A549 (cell line): ENCODE results near the gene ADAM12.

Experiments
- BHLHE40 ChIP-seq: IDR thresholded peaks from 2 replicates; pipeline ENCODE4 v1.6.1; 2012; ENCODE audit warnings: low read depth, low read length, inconsistent platforms
- CHD2 ChIP-seq: fragments of 150-350 bp; IDR thresholded peaks from 2 replicates; pipeline ENCODE4 v1.6.1; 2014; ENCODE audit warnings: low read length; ENCODE audit not compliant: partially characterized antibody
- FOSL2 ChIP-seq, 2 experiments: fragments of 450-650 bp in 1 of 2; fragments of >200 bp in 1 of 2; sonication (Bioruptor Twin) in 1 of 2; formaldehyde crosslinking; IDR thresholded peaks; 2 replicates each; pipeline versions ENCODE4 v1.5.0 to v1.6.1; 2016 to 2020; ENCODE audit warnings: mild to moderate bottlenecking in 1 of 2, moderate library complexity in 1 of 2
- MAX ChIP-seq: IDR thresholded peaks from 2 replicates; pipeline ENCODE4 v1.6.1; 2012
- NFE2L2 ChIP-seq: fragments of 150-350 bp; conservative IDR thresholded peaks from 2 replicates; pipeline ENCODE4 v1.6.1; 2014; ENCODE audit warnings: low read length
- POLR2A ChIP-seq: IDR thresholded peaks from 2 replicates; pipeline ENCODE4 v1.6.1; 2012; ENCODE audit warnings: mild to moderate bottlenecking, low read length
- RNF2 ChIP-seq: fragments of 200-600 bp; sonication (generic); IDR thresholded peaks from 2 replicates; pipeline ENCODE4 v1.6.1; 2016; ENCODE audit warnings: low read depth, mild to moderate bottlenecking, antibody characterized with exemption, moderate library complexity, borderline replicate concordance
- SMC3 ChIP-seq: fragments of >200 bp; sonication (Bioruptor Twin); formaldehyde crosslinking; IDR thresholded peaks from 3 replicates; pipeline ENCODE4 v1.6.1; 2018; ENCODE audit warnings: inconsistent platforms
- TF ChIP-seq, protein P1 (sequence below): fragments of >200 bp; sonication (Bioruptor Twin); formaldehyde crosslinking; IDR thresholded peaks from 3 replicates; pipeline ENCODE4 v1.5.1; 2016
- TF ChIP-seq, protein P2 (sequence below): fragments of 200-600 bp; sonication (generic); IDR thresholded peaks from 2 replicates; pipeline ENCODE4 v1.6.1; 2016; ENCODE audit warnings: antibody characterized with exemption, mild to moderate bottlenecking, moderate library complexity
- TF ChIP-seq, protein P3 (sequence below): fragments of 250-450 bp; sonication (Bioruptor Pico); IDR thresholded peaks from 2 replicates; pipeline ENCODE4 v1.5.0; 2021; ENCODE audit warnings: mild to moderate bottlenecking, moderate library complexity, borderline replicate concordance

DNA sequence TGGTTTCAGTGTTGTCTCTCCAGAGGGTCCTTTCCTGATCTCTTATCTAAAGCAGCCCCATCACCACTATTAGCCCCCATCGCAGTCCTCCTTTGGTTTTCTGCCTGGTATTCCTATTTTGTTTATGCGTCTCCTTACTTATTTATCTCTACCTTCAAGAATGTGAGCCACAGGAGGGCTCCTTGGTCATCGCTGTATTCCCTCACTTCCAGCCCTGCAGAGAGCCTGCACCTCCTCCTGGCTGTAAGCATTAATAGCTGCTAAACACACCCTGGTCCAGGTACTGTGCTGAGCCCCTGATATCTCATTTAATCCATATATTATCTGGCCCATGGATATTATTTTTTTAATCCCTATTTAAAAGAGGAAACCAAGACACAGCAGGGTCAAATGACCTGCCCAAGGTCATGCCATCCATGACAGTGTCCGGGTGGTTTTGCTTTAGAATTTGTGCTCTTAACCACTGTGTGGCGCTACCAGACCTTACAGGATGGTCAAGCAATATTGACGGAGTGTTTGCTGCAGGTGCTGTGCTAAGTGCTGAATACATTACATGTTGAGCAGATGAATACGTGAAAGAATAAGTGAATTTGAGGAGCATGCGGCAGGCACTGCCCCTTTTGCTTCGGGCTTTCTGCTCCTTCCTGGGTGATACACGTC, 227.2 kb downstream of the ADAM12 start:
- TF ChIP-seq, protein P1, sequence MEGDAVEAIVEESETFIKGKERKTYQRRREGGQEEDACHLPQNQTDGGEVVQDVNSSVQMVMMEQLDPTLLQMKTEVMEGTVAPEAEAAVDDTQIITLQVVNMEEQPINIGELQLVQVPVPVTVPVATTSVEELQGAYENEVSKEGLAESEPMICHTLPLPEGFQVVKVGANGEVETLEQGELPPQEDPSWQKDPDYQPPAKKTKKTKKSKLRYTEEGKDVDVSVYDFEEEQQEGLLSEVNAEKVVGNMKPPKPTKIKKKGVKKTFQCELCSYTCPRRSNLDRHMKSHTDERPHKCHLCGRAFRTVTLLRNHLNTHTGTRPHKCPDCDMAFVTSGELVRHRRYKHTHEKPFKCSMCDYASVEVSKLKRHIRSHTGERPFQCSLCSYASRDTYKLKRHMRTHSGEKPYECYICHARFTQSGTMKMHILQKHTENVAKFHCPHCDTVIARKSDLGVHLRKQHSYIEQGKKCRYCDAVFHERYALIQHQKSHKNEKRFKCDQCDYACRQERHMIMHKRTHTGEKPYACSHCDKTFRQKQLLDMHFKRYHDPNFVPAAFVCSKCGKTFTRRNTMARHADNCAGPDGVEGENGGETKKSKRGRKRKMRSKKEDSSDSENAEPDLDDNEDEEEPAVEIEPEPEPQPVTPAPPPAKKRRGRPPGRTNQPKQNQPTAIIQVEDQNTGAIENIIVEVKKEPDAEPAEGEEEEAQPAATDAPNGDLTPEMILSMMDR: peak; percentile 32
- TF ChIP-seq FOSL2 (IDR thresholded peaks at IDR 0.05) (no peak), FOSL2 (CRISPR knock-in tag; IDR thresholded peaks at IDR 0.05) (no peak), BHLHE40 (no peak), POLR2A (no peak), SMC3 (0 out of 3 replicates have a peak, but pooled peaks have one; percentile 29), MAX (no peak), NFE2L2 (no peak), CHD2 (no peak), RNF2 (no peak)
- TF ChIP-seq, protein P2, sequence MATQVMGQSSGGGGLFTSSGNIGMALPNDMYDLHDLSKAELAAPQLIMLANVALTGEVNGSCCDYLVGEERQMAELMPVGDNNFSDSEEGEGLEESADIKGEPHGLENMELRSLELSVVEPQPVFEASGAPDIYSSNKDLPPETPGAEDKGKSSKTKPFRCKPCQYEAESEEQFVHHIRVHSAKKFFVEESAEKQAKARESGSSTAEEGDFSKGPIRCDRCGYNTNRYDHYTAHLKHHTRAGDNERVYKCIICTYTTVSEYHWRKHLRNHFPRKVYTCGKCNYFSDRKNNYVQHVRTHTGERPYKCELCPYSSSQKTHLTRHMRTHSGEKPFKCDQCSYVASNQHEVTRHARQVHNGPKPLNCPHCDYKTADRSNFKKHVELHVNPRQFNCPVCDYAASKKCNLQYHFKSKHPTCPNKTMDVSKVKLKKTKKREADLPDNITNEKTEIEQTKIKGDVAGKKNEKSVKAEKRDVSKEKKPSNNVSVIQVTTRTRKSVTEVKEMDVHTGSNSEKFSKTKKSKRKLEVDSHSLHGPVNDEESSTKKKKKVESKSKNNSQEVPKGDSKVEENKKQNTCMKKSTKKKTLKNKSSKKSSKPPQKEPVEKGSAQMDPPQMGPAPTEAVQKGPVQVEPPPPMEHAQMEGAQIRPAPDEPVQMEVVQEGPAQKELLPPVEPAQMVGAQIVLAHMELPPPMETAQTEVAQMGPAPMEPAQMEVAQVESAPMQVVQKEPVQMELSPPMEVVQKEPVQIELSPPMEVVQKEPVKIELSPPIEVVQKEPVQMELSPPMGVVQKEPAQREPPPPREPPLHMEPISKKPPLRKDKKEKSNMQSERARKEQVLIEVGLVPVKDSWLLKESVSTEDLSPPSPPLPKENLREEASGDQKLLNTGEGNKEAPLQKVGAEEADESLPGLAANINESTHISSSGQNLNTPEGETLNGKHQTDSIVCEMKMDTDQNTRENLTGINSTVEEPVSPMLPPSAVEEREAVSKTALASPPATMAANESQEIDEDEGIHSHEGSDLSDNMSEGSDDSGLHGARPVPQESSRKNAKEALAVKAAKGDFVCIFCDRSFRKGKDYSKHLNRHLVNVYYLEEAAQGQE: no peak
- TF ChIP-seq, protein P3, sequence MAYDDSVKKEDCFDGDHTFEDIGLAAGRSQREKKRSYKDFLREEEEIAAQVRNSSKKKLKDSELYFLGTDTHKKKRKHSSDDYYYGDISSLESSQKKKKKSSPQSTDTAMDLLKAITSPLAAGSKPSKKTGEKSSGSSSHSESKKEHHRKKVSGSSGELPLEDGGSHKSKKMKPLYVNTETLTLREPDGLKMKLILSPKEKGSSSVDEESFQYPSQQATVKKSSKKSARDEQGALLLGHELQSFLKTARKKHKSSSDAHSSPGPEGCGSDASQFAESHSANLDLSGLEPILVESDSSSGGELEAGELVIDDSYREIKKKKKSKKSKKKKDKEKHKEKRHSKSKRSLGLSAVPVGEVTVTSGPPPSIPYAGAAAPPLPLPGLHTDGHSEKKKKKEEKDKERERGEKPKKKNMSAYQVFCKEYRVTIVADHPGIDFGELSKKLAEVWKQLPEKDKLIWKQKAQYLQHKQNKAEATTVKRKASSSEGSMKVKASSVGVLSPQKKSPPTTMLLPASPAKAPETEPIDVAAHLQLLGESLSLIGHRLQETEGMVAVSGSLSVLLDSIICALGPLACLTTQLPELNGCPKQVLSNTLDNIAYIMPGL (CRISPR knock-in tag): no peak
